ENCODE results near the gene HOXB5.

DNA sequence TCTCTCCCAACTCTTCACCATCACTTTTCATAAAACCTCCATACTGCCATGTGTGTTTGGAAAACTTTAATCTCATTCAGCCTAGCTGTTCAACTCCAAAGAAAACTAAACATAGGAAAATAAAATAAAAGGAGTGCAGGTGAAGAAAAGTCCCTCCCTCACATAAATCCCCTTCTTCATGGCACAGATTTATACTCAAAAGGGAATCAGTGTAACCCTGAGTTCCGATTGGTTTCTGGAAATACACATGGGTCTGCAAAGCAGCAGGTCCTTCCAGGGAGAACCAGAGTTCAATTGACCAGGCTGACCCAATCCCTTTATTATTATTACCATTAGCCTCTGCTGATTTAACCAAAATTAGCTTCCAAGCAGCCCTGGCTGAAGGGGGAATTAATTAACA is 39.8 kb downstream of the HOXB5 start:
- TF ChIP-seq CTCF (IDR thresholded peaks at IDR 0.05) (no peak), POLR2A (IDR thresholded peaks at IDR 0.05) (no peak)
